OCI-LY7 (cell line): ENCODE data around the gene CHCHD6. TPM values are rescaled to one million over a fixed set of nuclear protein-coding genes. Genes with fewer than 3 reads are reported as not detected.

Experiments used
- BruUV-seq: library from RNA; stranded (reverse); fragments of 400-500 nt; replicated peaks from 2 replicates; lab custom pipeline; 2021; lab: Mats Ljungman, UMichigan
- CTCF ChIA-PET: fragments of 300-600 bp; sonication (Branson Sonifier 250); formaldehyde crosslinking; loops from one replicate; lab custom pipeline; 2022; ENCODE audit warnings: antibody characterized with exemption; ENCODE audit not compliant: unreplicated experiment; lab: Charles Lee
- POLR2A ChIA-PET: fragments of 300-600 bp; sonication (Branson Sonifier 250); formaldehyde crosslinking; loops from one replicate; lab custom pipeline; 2022; ENCODE audit warnings: antibody characterized with exemption; lab: Charles Lee
- DNase-seq: peaks from one replicate; pipeline ENCODE4 v3.0.0-alpha.2; 2015; ENCODE audit warnings: low spot score
- H2AFZ ChIP-seq: fragments of 200-600 bp; sonication (generic), shearing (Covaris generic); 2 replicates; pipeline ENCODE4 v1.6.1; 2014; ENCODE audit warnings: mild to moderate bottlenecking, antibody characterized with exemption, low read length, moderate library complexity
- H3K27ac ChIP-seq: fragments of 200-600 bp; sonication (generic); 2 replicates; pipeline ENCODE4 v1.5.1; 2014; ENCODE audit warnings: mixed run types, low read depth, mild to moderate bottlenecking, moderate library complexity, low read length, inconsistent platforms; ENCODE audit not compliant: poor library complexity, severe bottlenecking
- H3K36me3 ChIP-seq: fragments of 200-600 bp; sonication (generic); 2 replicates; pipeline ENCODE4 v1.6.1; 2014; ENCODE audit warnings: mild to moderate bottlenecking, antibody characterized with exemption, low read length, moderate library complexity, mixed read lengths; ENCODE audit not compliant: insufficient read depth
- H3K4me1 ChIP-seq: fragments of 200-600 bp; sonication (generic); 2 replicates; pipeline ENCODE4 v1.5.1; 2014; ENCODE audit warnings: mild to moderate bottlenecking, low read length; ENCODE audit not compliant: insufficient read depth, poor library complexity, severe bottlenecking
- H3K4me2 ChIP-seq: fragments of 200-600 bp; sonication (generic); 2 replicates; pipeline ENCODE4 v1.6.1; 2014; ENCODE audit warnings: mild to moderate bottlenecking, low read length
- H3K4me3 ChIP-seq: fragments of 200-600 bp; sonication (generic); 2 replicates; pipeline ENCODE4 v1.5.1; 2014; ENCODE audit warnings: mild to moderate bottlenecking, low read depth, low read length; ENCODE audit not compliant: poor library complexity, severe bottlenecking
- H3K79me2 ChIP-seq: fragments of 200-600 bp; sonication (generic); 2 replicates; pipeline ENCODE4 v1.6.1; 2016; ENCODE audit warnings: low read depth, mild to moderate bottlenecking, low read length, moderate library complexity, mixed read lengths; ENCODE audit not compliant: insufficient read depth
- H3K9me2 ChIP-seq: fragments of 200-600 bp; sonication (generic); 2 replicates; pipeline ENCODE4 v1.6.1; 2016; ENCODE audit warnings: mild to moderate bottlenecking, low read length, mixed read lengths; ENCODE audit not compliant: insufficient read depth
- H3K9me3 ChIP-seq: fragments of 200-600 bp; sonication (generic); 2 replicates; pipeline ENCODE4 v1.6.1; 2014; ENCODE audit warnings: mild to moderate bottlenecking, mixed run types, low read length, mixed read lengths
- H4K20me1 ChIP-seq: fragments of 200-600 bp; sonication (generic); 2 replicates; pipeline ENCODE4 v1.6.1; 2014; ENCODE audit warnings: mild to moderate bottlenecking, antibody characterized with exemption, low read length, moderate library complexity, mixed read lengths; ENCODE audit not compliant: insufficient read depth
- EZH2phosphoT487 ChIP-seq: fragments of 200-600 bp; sonication (generic); IDR thresholded peaks from 2 replicates; pipeline ENCODE4 v1.6.1; 2018; ENCODE audit warnings: low read depth, borderline replicate concordance, mild to moderate bottlenecking, mixed run types, antibody characterized with exemption, low read length, moderate library complexity, mixed read lengths
- intact Hi-C: fragments of 100-400 bp; cut with micrococcal nuclease; formaldehyde crosslinking; loops from one replicate; pipeline ENCODE4 v1.10.0; 2022; ENCODE audit not compliant: unreplicated experiment
- total RNA-seq, 2 experiments: library from RNA; depleted of rRNA in 1 of 2; stranded (reverse); fragments of >200 nt in 1 of 2; shearing (Covaris generic) in 1 of 2; gene quantifications; 2 replicates each; pipeline ENCODE4 v1.2.3, GENCODE V29; 2014 to 2022
- TF ChIP-seq, protein P1 (sequence below): fragments of 200-600 bp; sonication (generic); conservative IDR thresholded peaks from 2 replicates; pipeline ENCODE4 v1.5.1; 2014; ENCODE audit warnings: mild to moderate bottlenecking, antibody characterized with exemption, low read length, moderate library complexity, mixed read lengths

CHCHD6 gene
- total RNA-seq, 2 experiments from 2014 or later, result 14.7 to 21.2 TPM

DNA sequence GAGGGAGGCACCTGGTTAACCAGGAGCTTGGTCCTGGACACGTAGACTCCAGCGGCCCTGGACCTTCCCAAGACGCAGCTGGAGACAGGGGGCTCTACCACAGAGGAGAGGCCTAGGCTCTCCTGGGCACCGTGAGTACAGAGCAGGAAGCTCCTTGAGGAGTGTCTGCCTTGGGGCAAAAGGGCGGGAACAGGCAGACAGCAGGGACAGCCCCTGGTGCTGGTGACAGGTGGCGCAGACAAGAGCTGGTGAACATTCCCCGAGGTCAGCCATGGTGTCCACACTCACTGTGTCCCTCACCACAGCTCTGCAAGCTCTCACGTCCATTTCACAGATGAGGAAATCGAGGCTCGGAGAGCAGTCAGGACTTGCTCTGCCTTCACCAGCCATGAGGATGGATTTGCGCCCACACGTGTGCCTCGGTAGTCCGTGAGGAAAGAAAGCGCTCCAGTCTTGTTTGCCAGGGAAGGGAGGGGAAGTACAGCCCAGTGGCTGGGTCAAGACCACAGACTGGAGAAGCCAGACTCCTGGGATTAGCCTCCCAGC, 276.3 kb downstream of the CHCHD6 start:
- no peak overlapping the region for H3K4me2 ChIP-seq
- H2AFZ ChIP-seq, result no peak overlapping the region
- ChIA-PET CTCF (interaction anchor here (0.6 kb wide), 1 partner anchor 57 kb away, joined by 3 read pairs; no protein-coding TSS in a partner anchor), POLR2A (no interaction called here)
- peaks cover 2% of the 10 kb centered on the region for H3K9me3 ChIP-seq
- no peaks in the 10 kb centered on the region for H3K36me3 ChIP-seq
- intact Hi-C loops, result loop anchor here (10.0 kb wide), 1 partner anchor 474 kb away; no protein-coding TSS in a partner anchor
- no peaks in the 10 kb centered on the region for H3K9me2 ChIP-seq
- H3K79me2 ChIP-seq, result no peaks in the 10 kb centered on the region
- no peak for TF ChIP-seq EZH2phosphoT487
- TF ChIP-seq, protein P1, sequence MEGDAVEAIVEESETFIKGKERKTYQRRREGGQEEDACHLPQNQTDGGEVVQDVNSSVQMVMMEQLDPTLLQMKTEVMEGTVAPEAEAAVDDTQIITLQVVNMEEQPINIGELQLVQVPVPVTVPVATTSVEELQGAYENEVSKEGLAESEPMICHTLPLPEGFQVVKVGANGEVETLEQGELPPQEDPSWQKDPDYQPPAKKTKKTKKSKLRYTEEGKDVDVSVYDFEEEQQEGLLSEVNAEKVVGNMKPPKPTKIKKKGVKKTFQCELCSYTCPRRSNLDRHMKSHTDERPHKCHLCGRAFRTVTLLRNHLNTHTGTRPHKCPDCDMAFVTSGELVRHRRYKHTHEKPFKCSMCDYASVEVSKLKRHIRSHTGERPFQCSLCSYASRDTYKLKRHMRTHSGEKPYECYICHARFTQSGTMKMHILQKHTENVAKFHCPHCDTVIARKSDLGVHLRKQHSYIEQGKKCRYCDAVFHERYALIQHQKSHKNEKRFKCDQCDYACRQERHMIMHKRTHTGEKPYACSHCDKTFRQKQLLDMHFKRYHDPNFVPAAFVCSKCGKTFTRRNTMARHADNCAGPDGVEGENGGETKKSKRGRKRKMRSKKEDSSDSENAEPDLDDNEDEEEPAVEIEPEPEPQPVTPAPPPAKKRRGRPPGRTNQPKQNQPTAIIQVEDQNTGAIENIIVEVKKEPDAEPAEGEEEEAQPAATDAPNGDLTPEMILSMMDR, result no peak
- peaks cover 15% of the 10 kb centered on the region for H3K4me1 ChIP-seq
- H3K4me3 ChIP-seq, result no peak overlapping the region
- no peak for DNase-seq
- no peak overlapping the region for H3K27ac ChIP-seq
- no TSS peak for BruUV-seq
- H4K20me1 ChIP-seq, result no peaks in the 10 kb centered on the region

DNA sequence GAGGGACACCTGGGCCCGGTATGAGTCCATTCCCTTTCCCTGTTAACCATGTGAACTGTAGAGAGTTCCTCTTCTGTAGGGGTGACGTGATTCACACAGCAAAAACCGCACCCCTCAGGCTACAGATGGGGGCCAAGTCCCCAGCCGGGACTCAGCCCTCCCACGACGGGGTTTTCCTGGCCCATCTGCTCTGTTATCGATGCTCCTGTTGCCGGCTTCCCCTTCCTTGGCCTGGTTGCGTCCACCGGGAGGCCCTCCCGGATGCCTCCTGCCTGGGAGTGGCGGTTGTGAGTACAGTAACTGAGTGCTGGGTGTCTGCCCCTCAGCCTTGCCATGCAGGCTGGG, 278.1 kb downstream of the CHCHD6 start:
- no peak for DNase-seq
- peak overlapping the region; percentile 100 for H2AFZ ChIP-seq
- ChIA-PET CTCF (interaction anchor here (0.8 kb wide), 1 partner anchor 14 kb away, joined by 4 read pairs; no protein-coding TSS in a partner anchor), POLR2A (interaction anchor here (1.6 kb wide), 1 partner anchor 26 kb away, joined by 4 read pairs; no protein-coding TSS in a partner anchor)
- no TSS peak for BruUV-seq
- H3K79me2 ChIP-seq, result no peaks in the 10 kb centered on the region
- intact Hi-C loops, result loop anchor here (1.0 to 10.0 kb wide), 5 partner anchors 27 to 473 kb away; no protein-coding TSS in a partner anchor
- H4K20me1 ChIP-seq, result 0 out of 2 replicates have a peak, but pooled peaks cover 5% of the 10 kb centered on the region
- H3K4me3 ChIP-seq, result peak overlapping the region; percentile 65
- H3K4me1 ChIP-seq, result peaks cover 15% of the 10 kb centered on the region
- no peaks in the 10 kb centered on the region for H3K9me2 ChIP-seq
- TF ChIP-seq, protein P1, result no peak
- no peak for TF ChIP-seq EZH2phosphoT487
- peak overlapping the region; percentile 98 for H3K4me2 ChIP-seq
- no peaks in the 10 kb centered on the region for H3K9me3 ChIP-seq
- H3K27ac ChIP-seq, result peak overlapping the region; percentile 47
- H3K36me3 ChIP-seq, result no peaks in the 10 kb centered on the region
